Hepatocyte (in vitro differentiated cells): ENCODE results near the gene CD74.

Source experiments
- CTCF ChIP-seq: fragments of 200-600 bp; sonication (generic); IDR thresholded peaks from 2 replicates; pipeline ENCODE4 v1.5.1; 2016; ENCODE audit warnings: antibody characterized with exemption, mild to moderate bottlenecking; ENCODE audit not compliant: poor library complexity
- EZH2 ChIP-seq: fragments of 200-600 bp; sonication (generic); IDR thresholded peaks from 2 replicates; pipeline ENCODE4 v1.6.1; 2016; ENCODE audit warnings: antibody characterized with exemption, mild to moderate bottlenecking, borderline replicate concordance
- EZH2phosphoT487 ChIP-seq: fragments of 200-600 bp; sonication (generic); IDR thresholded peaks from one replicate; pipeline ENCODE4 v1.6.1; 2018; ENCODE audit warnings: antibody characterized with exemption, mild to moderate bottlenecking, low read depth, moderate library complexity; ENCODE audit not compliant: unreplicated experiment, severe bottlenecking

GRCh38 chr5:150401376-150402228 is 11.1 kb downstream of the CD74 start:
- TF ChIP-seq CTCF (no peak), EZH2 (no peak), EZH2phosphoT487 (no peak)
